Measurements from ENCODE around the gene ADGB.
"Not testable (repeated sequence)": the region's sequence is repeated elsewhere in the genome, so short reads cannot be mapped to it uniquely, and the experiment has no call there.

The ADGB gene

GRCh38 chr6:146814148-146814750 lies 215.5 kb downstream of the ADGB start:
- in situ Hi-C loops (cut with HindIII; ENCODE audit: low sequenced_read_pairs), result no loop called here

GRCh38 chr6:146815511-146816462 lies 217.0 kb downstream of the ADGB start:
- in situ Hi-C loops (cut with HindIII; ENCODE audit: low sequenced_read_pairs), result not testable (repeated sequence)

- in situ Hi-C loops (cut with HindIII; ENCODE audit: low sequenced_read_pairs), result no loop called here
Observed at GRCh38 chr6:146819596-146820320, 221.0 kb downstream of the ADGB start.

GRCh38 chr6:146827216-146827928 lies 228.6 kb downstream of the ADGB start:
- in situ Hi-C loops (cut with HindIII; ENCODE audit: low sequenced_read_pairs), result no loop called here

GRCh38 chr6:146829792-146830565 lies 231.2 kb downstream of the ADGB start:
- in situ Hi-C loops (cut with HindIII; ENCODE audit: low sequenced_read_pairs), result no loop called here

GRCh38 chr6:146833157-146833556 lies 234.4 kb downstream of the ADGB start:
- in situ Hi-C loops (cut with HindIII; ENCODE audit: low sequenced_read_pairs), result no loop called here

GRCh38 chr6:146840216-146840615 lies 241.4 kb downstream of the ADGB start:
- in situ Hi-C loops (cut with HindIII; ENCODE audit: low sequenced_read_pairs), result no loop called here

GRCh38 chr6:146840641-146841040 lies 241.9 kb downstream of the ADGB start:
- in situ Hi-C loops (cut with HindIII; ENCODE audit: low sequenced_read_pairs), result no loop called here

- in situ Hi-C loops (cut with HindIII; ENCODE audit: low sequenced_read_pairs), result no loop called here
Observed at GRCh38 chr6:146847426-146847825, 248.7 kb downstream of the ADGB start.

GRCh38 chr6:146850238-146850896 lies 251.6 kb downstream of the ADGB start:
- in situ Hi-C loops (cut with HindIII; ENCODE audit: low sequenced_read_pairs), result no loop called here

GRCh38 chr6:146850981-146851380 lies 252.2 kb downstream of the ADGB start:
- in situ Hi-C loops (cut with HindIII; ENCODE audit: low sequenced_read_pairs), result no loop called here

GRCh38 chr6:146851837-146852236 lies 253.1 kb downstream of the ADGB start:
- in situ Hi-C loops (cut with HindIII; ENCODE audit: low sequenced_read_pairs), result no loop called here

- in situ Hi-C loops (cut with HindIII; ENCODE audit: low sequenced_read_pairs), result not testable (repeated sequence)
Observed at GRCh38 chr6:146854521-146855255, 255.9 kb downstream of the ADGB start.

- in situ Hi-C loops (cut with HindIII; ENCODE audit: low sequenced_read_pairs), result no loop called here
Observed at GRCh38 chr6:146855889-146856288, 257.1 kb downstream of the ADGB start.

GRCh38 chr6:146856296-146856695 lies 257.5 kb downstream of the ADGB start:
- in situ Hi-C loops (cut with HindIII; ENCODE audit: low sequenced_read_pairs), result no loop called here

- in situ Hi-C loops (cut with HindIII; ENCODE audit: low sequenced_read_pairs), result no loop called here
Observed at GRCh38 chr6:146857180-146857979, 258.6 kb downstream of the ADGB start.

GRCh38 chr6:146857980-146858347 lies 259.2 kb downstream of the ADGB start:
- in situ Hi-C loops (cut with HindIII; ENCODE audit: low sequenced_read_pairs), result no loop called here

GRCh38 chr6:146859206-146859605 lies 260.4 kb downstream of the ADGB start:
- in situ Hi-C loops (cut with HindIII; ENCODE audit: low sequenced_read_pairs), result no loop called here
